SK-N-SH (cell line): Measurements from ENCODE around the gene OR2T12. TPM values are rescaled to one million over a fixed set of nuclear protein-coding genes. Genes with fewer than 3 reads are reported as not detected.

Source experiments
- CTCF ChIA-PET: fragments of 300-600, 350-600 bp; formaldehyde crosslinking; extraction: SDS; loops from one replicate; lab custom pipeline; 2021; lab: Yijun Ruan, JAX
- POLR2A ChIA-PET: fragments of 350-600 bp; sonication (Branson Sonifier 250); formaldehyde crosslinking; extraction: SDS; loops from one replicate; lab custom pipeline; 2020; ENCODE audit warnings: antibody characterized with exemption, inconsistent platforms; lab: Yijun Ruan, JAX
- DNase-seq: peaks from one replicate; pipeline ENCODE4 v3.0.0; 2012
- H2AFZ ChIP-seq: fragments of 200-600 bp; sonication (generic); 2 replicates; pipeline ENCODE4 v1.8.1; 2016; ENCODE audit warnings: antibody characterized with exemption, mild to moderate bottlenecking, low read depth
- H3F3A ChIP-seq: fragments of 200-600 bp; sonication (generic); replicated peaks from 2 replicates; pipeline ENCODE3; 2016; ENCODE audit warnings: antibody characterized with exemption, mild to moderate bottlenecking; ENCODE audit not compliant: insufficient read depth
- H3K27ac ChIP-seq, 2 experiments: fragments of 200-500 bp in 1 of 2; fragments of 200-600 bp in 1 of 2; sonication (Bioruptor generic) in 1 of 2; sonication (generic), shearing (Covaris generic) in 1 of 2; 2 replicates each; pipeline versions ENCODE4 v1.5.1 to v1.6.1; 2014 to 2016; ENCODE audit warnings: low read depth in 2 of 2, inconsistent platforms in 1 of 2, low read length in 1 of 2, mild to moderate bottlenecking in 1 of 2, mixed read lengths in 1 of 2
- H3K27me3 ChIP-seq: fragments of 200-600 bp; sonication (generic), shearing (Covaris generic); 2 replicates; pipeline ENCODE4 v1.6.1; 2016; ENCODE audit warnings: mixed run types; ENCODE audit not compliant: insufficient read depth
- H3K36me3 ChIP-seq, 2 experiments: fragments of 200-500 bp in 1 of 2; fragments of 200-600 bp in 1 of 2; sonication (Bioruptor generic) in 1 of 2; sonication (generic) in 1 of 2; replicated peaks in 1 of 2; 2 replicates each; pipeline versions ENCODE3 to v1.5.1; 2014 to 2016; ENCODE audit warnings: low read length in 1 of 2, mild to moderate bottlenecking in 1 of 2; ENCODE audit not compliant: insufficient read depth in 2 of 2, control insufficient read depth in 1 of 2
- H3K4me1 ChIP-seq, 2 experiments: fragments of 200-500 bp in 1 of 2; fragments of 200-600 bp in 1 of 2; sonication (Bioruptor generic) in 1 of 2; sonication (generic), shearing (Covaris generic) in 1 of 2; 2 replicates each; pipeline versions ENCODE4 v1.5.1 to v1.6.1; 2014 to 2016; ENCODE audit warnings: low read depth in 1 of 2, low read length in 1 of 2, mixed run types in 1 of 2; ENCODE audit not compliant: insufficient read depth in 2 of 2, control insufficient read depth in 1 of 2
- H3K4me2 ChIP-seq: fragments of 200-600 bp; sonication (generic), shearing (Covaris generic); 2 replicates; pipeline ENCODE4 v1.6.1; 2017; ENCODE audit warnings: mixed run types
- H3K4me3 ChIP-seq, 2 experiments: fragments of 200-500 bp in 1 of 2; fragments of 200-600 bp in 1 of 2; sonication (Bioruptor generic) in 1 of 2; sonication (generic), shearing (Covaris generic) in 1 of 2; 2 replicates each; pipeline versions ENCODE4 v1.5.1 to v1.8.1; 2014 to 2016; ENCODE audit warnings: low read depth in 2 of 2, inconsistent platforms in 1 of 2, low read length in 1 of 2, mild to moderate bottlenecking in 1 of 2, mixed read lengths in 1 of 2, moderate library complexity in 1 of 2
- H3K79me2 ChIP-seq: fragments of 200-600 bp; sonication (generic); 2 replicates; pipeline ENCODE4 v1.8.1; 2017; ENCODE audit warnings: mild to moderate bottlenecking; ENCODE audit not compliant: insufficient read depth
- H3K9ac ChIP-seq: fragments of 200-600 bp; sonication (generic); 2 replicates; pipeline ENCODE4 v1.6.1; 2017; ENCODE audit warnings: mixed run types
- H3K9me2 ChIP-seq: fragments of 200-600 bp; sonication (generic); 2 replicates; pipeline ENCODE4 v1.6.1; 2017; ENCODE audit warnings: mixed run types
- H3K9me3 ChIP-seq: fragments of 200-600 bp; sonication (generic); 2 replicates; pipeline ENCODE4 v1.6.1; 2017; ENCODE audit warnings: mixed run types, mild to moderate bottlenecking, moderate library complexity
- H4K20me1 ChIP-seq: fragments of 200-600 bp; sonication (generic); 2 replicates; pipeline ENCODE4 v1.6.1; 2017; ENCODE audit warnings: mild to moderate bottlenecking, mixed run types; ENCODE audit not compliant: insufficient read depth
- EP300 ChIP-seq, 2 experiments: IDR thresholded peaks; 2 replicates each; pipeline versions ENCODE4 v1.4.0 to v1.6.1; 2012; ENCODE audit warnings: borderline replicate concordance in 1 of 2, low read depth in 1 of 2, low read length in 1 of 2
- FOSL2 ChIP-seq: IDR thresholded peaks from 2 replicates; pipeline ENCODE4 v1.4.0; 2012; ENCODE audit warnings: low read depth, mild to moderate bottlenecking, moderate library complexity, borderline replicate concordance
- FOXJ3 ChIP-seq: sonication (generic); formaldehyde crosslinking; IDR thresholded peaks from 2 replicates; pipeline ENCODE4 v1.5.1; 2020; ENCODE audit warnings: mild to moderate bottlenecking, missing genetic modification reagents
- GABPA ChIP-seq: IDR thresholded peaks from 2 replicates; pipeline ENCODE4 v1.4.0; 2012; ENCODE audit warnings: low read depth, mild to moderate bottlenecking
- GATA2 ChIP-seq: sonication (generic); formaldehyde crosslinking; IDR thresholded peaks from 2 replicates; pipeline ENCODE4 v1.5.0; 2020; ENCODE audit warnings: mild to moderate bottlenecking, missing genetic modification reagents
- IRF3 ChIP-seq: fragments of 150-350 bp; IDR thresholded peaks from 2 replicates; pipeline ENCODE4 v1.6.1; 2016; ENCODE audit warnings: mild to moderate bottlenecking, low read depth, low read length
- JUND ChIP-seq: IDR thresholded peaks from 2 replicates; pipeline ENCODE4 v1.4.0; 2012
- MAX ChIP-seq: IDR thresholded peaks from 2 replicates; pipeline ENCODE4 v1.4.0; 2012; ENCODE audit warnings: low read depth
- MEF2A ChIP-seq: IDR thresholded peaks from 2 replicates; pipeline ENCODE4 v1.4.0; 2012; ENCODE audit warnings: low read depth, borderline replicate concordance
- RAD21 ChIP-seq: IDR thresholded peaks from 2 replicates; pipeline ENCODE4 v1.6.1; 2012; ENCODE audit warnings: mild to moderate bottlenecking, low read length
- SIN3A ChIP-seq: IDR thresholded peaks from 2 replicates; pipeline ENCODE4 v1.6.1; 2012; ENCODE audit warnings: low read depth, mild to moderate bottlenecking, low read length, moderate library complexity, borderline replicate concordance
- SMC3 ChIP-seq: IDR thresholded peaks from 2 replicates; pipeline ENCODE4 v1.6.1; 2012; ENCODE audit warnings: low read depth, low read length, improper control_type of control experiment
- TEAD4 ChIP-seq: IDR thresholded peaks from 2 replicates; pipeline ENCODE4 v1.4.0; 2012; ENCODE audit warnings: mild to moderate bottlenecking, borderline replicate concordance; ENCODE audit not compliant: insufficient read depth
- USF2 ChIP-seq: fragments of 150-350 bp; IDR thresholded peaks from 2 replicates; pipeline ENCODE4 v1.6.1; 2017; ENCODE audit warnings: antibody characterized with exemption, low read length, low read depth, borderline replicate concordance
- ZBTB33 ChIP-seq: IDR thresholded peaks from 2 replicates; pipeline ENCODE4 v1.4.0; 2012; ENCODE audit warnings: low read depth, borderline replicate concordance
- WGBS: methylation state at CpG from one replicate; pipeline ENCODE4 v1.1.6; 2017; ENCODE audit warnings: low lambda C conversion rate; 5-methylcytosine and 5-hydroxymethylcytosine counted together
- polyA plus RNA-seq, 3 experiments: library from polyadenylated mRNA; depleted of rRNA; stranded (reverse); fragments of >200 nt; gene quantifications; 2 replicates each; pipeline ENCODE4 v1.2.3, GENCODE V29; 2012
- TF ChIP-seq, protein P1 (sequence below): IDR thresholded peaks from 2 replicates; pipeline ENCODE4; 2012

Gene OR2T12
- polyA plus RNA-seq, 1 of the 3 experiments (the other 2 are of a cell fraction), result not detected

DNA sequence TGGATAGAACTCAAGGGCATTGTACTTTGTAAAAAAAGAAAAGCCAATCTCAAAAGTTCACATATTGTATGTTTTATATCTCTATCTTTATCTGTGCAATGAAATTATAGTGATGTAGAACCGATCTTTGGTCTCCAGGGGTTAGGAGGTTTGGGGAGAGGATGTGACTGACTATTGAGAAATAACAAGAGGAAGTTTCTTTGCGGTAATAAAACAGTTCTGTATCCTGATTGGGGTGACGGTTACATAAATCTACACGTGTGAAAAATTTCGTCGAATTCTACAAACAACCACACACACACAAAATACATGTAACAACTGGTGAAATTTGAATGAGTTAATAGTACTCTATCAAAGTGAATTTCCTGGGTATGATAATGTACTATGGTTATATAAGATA is 14.8 kb downstream of the OR2T12 start:
- no peak for DNase-seq
- Histone ChIP-seq H2AFZ (no peak overlapping the region), H3K4me2 (no peak overlapping the region), H3K9me2 (no peaks in the 10 kb centered on the region), H3F3A (no peaks in the 10 kb centered on the region), H3K4me1 (no peaks in the 10 kb centered on the region), H3K27ac (no peak overlapping the region), H3K27me3 (no peaks in the 10 kb centered on the region), H3K79me2 (no peaks in the 10 kb centered on the region), H4K20me1 (no peaks in the 10 kb centered on the region), H3K9ac (no peak overlapping the region), H3K4me3 (no peak overlapping the region), H3K36me3 (no peaks in the 10 kb centered on the region), H3K9me3 (no peaks in the 10 kb centered on the region)
- POLR2A ChIA-PET, result no interaction called here
- under 1% methylated on average over 6 of the region's 6 CpGs for WGBS
- CTCF ChIA-PET, result no interaction called here
- no peak for TF ChIP-seq SIN3A
- TF ChIP-seq RAD21, result no peak
- TF ChIP-seq IRF3, result no peak
- no peak for TF ChIP-seq MEF2A
- no peak for TF ChIP-seq FOSL2
- no peak for TF ChIP-seq GABPA
- TF ChIP-seq GATA2 (CRISPR knock-in tag), result no peak
- TF ChIP-seq TEAD4, result no peak
- TF ChIP-seq ZBTB33, result no peak
- TF ChIP-seq USF2, result no peak
- no peak for TF ChIP-seq FOXJ3 (CRISPR knock-in tag)
- TF ChIP-seq, protein P1, sequence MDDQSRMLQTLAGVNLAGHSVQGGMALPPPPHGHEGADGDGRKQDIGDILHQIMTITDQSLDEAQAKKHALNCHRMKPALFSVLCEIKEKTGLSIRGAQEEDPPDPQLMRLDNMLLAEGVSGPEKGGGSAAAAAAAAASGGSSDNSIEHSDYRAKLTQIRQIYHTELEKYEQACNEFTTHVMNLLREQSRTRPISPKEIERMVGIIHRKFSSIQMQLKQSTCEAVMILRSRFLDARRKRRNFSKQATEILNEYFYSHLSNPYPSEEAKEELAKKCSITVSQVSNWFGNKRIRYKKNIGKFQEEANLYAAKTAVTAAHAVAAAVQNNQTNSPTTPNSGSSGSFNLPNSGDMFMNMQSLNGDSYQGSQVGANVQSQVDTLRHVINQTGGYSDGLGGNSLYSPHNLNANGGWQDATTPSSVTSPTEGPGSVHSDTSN, result no peak
- TF ChIP-seq JUND, result no peak
- no peak for TF ChIP-seq MAX
- TF ChIP-seq EP300 (IDR thresholded peaks at IDR 0.05; ENCODE audit: borderline replicate concordance in 1 of 2, low read depth in 1 of 2, low read length in 1 of 2), result no peak
- TF ChIP-seq SMC3, result no peak
